SK-N-MC (cell line): ENCODE results near the gene DPF3.

Experiments
- EZH2 ChIP-seq: fragments of 200-600 bp; sonication (generic); IDR thresholded peaks from one replicate; pipeline ENCODE4 v1.6.1; 2017; ENCODE audit warnings: antibody characterized with exemption
- POLR2AphosphoS5 ChIP-seq: IDR thresholded peaks from 2 replicates; pipeline ENCODE4 v1.6.1; 2012; ENCODE audit warnings: mild to moderate bottlenecking, low read depth, low read length, borderline replicate concordance

DNA sequence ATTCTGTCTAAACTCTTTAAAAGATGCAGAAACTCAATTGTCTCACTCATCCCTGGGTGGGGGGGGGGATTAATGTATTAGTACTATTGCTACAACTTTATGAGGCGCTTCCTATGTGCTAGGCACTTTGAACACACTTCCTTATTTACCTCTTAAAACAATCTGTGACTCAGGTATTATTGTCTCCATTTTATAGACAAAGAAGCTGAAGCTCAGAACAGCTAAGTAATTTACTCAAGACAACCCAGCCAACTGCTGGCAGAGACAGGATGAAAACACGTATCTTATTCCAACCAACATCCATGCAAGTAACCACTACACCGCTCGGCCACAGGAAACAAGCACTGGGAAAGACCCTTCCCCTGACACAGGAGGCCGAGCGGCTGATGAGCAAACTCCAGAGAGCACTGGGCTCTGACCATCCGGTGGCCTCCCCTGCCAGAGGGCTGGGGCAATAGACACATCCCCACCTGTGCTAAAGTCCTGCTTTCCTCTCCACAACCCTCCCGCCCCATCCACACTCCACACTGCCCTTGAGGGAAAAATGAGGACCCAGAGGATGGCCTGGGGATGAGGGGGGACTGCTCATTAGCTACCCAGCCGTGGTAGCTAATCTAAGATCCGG lies 244.2 kb downstream of the DPF3 start:
- no peak for TF ChIP-seq POLR2AphosphoS5
- TF ChIP-seq EZH2 = no peak
